ENCODE measurements around the gene MYO1D. TPM values are rescaled to one million over a fixed set of nuclear protein-coding genes. Genes with fewer than 3 reads are reported as not detected.

MYO1D gene
- total and polyA plus RNA-seq, 4 donors = 4.5 to 22.9 (median 13.3) TPM

DNA sequence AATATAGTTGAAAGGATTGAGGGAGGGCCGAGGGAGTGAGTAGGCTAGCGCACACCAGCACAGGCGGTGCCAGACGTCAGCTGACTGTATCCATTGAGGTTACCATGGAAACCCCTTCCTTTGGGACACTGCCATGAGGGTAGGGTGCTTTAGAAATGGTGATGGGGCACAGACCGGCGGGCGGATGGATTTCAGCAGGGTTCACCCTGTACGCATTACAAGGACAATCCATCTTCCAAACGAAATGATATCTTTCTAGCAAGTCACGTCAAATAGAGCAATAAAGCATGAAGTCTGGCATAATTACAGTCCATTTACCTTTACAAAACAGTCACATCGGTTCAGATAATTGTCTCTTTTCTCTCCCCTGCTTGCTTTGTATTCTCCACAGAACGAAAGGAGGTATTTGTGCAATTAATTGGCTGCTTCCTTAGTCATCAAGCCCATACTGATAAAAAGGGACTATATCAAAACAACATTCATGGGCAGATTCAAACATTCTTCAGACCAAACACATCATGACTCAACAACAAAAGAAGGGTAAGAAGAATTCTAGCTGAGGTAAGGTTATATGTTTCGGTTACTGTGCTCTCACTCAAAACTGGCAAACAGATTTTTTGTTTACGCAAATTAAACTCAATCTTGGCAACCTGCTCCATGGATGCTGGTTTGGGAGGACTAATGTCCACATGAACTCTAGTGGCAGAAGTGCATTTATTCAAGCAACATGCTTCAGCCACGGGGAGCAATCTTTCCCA lies 249.5 kb downstream of the MYO1D start:
- 73% methylated on average over 15 of the region's 15 CpGs for WGBS
- TF ChIP-seq FOXA2 (IDR thresholded peaks at IDR 0.05) = peak; percentile 70
- TF ChIP-seq SP1 (IDR thresholded peaks at IDR 0.05) = peak; percentile 57
- peak; percentile 30 to 50 for TF ChIP-seq RAD21 (IDR thresholded peaks at IDR 0.05)
- no peak for TF ChIP-seq HNF4G (IDR thresholded peaks at IDR 0.05)
- TF ChIP-seq, protein P1, sequence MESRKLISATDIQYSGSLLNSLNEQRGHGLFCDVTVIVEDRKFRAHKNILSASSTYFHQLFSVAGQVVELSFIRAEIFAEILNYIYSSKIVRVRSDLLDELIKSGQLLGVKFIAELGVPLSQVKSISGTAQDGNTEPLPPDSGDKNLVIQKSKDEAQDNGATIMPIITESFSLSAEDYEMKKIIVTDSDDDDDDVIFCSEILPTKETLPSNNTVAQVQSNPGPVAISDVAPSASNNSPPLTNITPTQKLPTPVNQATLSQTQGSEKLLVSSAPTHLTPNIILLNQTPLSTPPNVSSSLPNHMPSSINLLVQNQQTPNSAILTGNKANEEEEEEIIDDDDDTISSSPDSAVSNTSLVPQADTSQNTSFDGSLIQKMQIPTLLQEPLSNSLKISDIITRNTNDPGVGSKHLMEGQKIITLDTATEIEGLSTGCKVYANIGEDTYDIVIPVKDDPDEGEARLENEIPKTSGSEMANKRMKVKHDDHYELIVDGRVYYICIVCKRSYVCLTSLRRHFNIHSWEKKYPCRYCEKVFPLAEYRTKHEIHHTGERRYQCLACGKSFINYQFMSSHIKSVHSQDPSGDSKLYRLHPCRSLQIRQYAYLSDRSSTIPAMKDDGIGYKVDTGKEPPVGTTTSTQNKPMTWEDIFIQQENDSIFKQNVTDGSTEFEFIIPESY (IDR thresholded peaks at IDR 0.05) = no peak
- TF ChIP-seq, protein P2, sequence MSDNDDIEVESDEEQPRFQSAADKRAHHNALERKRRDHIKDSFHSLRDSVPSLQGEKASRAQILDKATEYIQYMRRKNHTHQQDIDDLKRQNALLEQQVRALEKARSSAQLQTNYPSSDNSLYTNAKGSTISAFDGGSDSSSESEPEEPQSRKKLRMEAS (IDR thresholded peaks at IDR 0.05) = peak; percentile 45
- no peak for TF ChIP-seq NR2F2 (IDR thresholded peaks at IDR 0.05)
- peak; percentile 77 for TF ChIP-seq YY1 (IDR thresholded peaks at IDR 0.05)
- TF ChIP-seq, protein P3, sequence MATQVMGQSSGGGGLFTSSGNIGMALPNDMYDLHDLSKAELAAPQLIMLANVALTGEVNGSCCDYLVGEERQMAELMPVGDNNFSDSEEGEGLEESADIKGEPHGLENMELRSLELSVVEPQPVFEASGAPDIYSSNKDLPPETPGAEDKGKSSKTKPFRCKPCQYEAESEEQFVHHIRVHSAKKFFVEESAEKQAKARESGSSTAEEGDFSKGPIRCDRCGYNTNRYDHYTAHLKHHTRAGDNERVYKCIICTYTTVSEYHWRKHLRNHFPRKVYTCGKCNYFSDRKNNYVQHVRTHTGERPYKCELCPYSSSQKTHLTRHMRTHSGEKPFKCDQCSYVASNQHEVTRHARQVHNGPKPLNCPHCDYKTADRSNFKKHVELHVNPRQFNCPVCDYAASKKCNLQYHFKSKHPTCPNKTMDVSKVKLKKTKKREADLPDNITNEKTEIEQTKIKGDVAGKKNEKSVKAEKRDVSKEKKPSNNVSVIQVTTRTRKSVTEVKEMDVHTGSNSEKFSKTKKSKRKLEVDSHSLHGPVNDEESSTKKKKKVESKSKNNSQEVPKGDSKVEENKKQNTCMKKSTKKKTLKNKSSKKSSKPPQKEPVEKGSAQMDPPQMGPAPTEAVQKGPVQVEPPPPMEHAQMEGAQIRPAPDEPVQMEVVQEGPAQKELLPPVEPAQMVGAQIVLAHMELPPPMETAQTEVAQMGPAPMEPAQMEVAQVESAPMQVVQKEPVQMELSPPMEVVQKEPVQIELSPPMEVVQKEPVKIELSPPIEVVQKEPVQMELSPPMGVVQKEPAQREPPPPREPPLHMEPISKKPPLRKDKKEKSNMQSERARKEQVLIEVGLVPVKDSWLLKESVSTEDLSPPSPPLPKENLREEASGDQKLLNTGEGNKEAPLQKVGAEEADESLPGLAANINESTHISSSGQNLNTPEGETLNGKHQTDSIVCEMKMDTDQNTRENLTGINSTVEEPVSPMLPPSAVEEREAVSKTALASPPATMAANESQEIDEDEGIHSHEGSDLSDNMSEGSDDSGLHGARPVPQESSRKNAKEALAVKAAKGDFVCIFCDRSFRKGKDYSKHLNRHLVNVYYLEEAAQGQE (IDR thresholded peaks at IDR 0.05) = no peak
- TF ChIP-seq, protein P4, sequence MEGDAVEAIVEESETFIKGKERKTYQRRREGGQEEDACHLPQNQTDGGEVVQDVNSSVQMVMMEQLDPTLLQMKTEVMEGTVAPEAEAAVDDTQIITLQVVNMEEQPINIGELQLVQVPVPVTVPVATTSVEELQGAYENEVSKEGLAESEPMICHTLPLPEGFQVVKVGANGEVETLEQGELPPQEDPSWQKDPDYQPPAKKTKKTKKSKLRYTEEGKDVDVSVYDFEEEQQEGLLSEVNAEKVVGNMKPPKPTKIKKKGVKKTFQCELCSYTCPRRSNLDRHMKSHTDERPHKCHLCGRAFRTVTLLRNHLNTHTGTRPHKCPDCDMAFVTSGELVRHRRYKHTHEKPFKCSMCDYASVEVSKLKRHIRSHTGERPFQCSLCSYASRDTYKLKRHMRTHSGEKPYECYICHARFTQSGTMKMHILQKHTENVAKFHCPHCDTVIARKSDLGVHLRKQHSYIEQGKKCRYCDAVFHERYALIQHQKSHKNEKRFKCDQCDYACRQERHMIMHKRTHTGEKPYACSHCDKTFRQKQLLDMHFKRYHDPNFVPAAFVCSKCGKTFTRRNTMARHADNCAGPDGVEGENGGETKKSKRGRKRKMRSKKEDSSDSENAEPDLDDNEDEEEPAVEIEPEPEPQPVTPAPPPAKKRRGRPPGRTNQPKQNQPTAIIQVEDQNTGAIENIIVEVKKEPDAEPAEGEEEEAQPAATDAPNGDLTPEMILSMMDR (IDR thresholded peaks at IDR 0.05; ENCODE audit: low read depth, low read length, missing input control) = peak; percentile 7
- peak; percentile 55 for TF ChIP-seq FOXA1 (IDR thresholded peaks at IDR 0.05)
- TF ChIP-seq RXRA (IDR thresholded peaks at IDR 0.05) = peak; percentile 69 to 73
- TF ChIP-seq HNF4A (conservative IDR thresholded peaks at IDR 0.05) = peak; percentile 48 to 50
- H3K36me3 ChIP-seq (ENCODE audit: control insufficient read depth in 4 of 4, insufficient read depth in 3 of 4, low read depth in 1 of 4, low read length in 3 of 4) = no peaks in the 10 kb centered on the region
- H3K9me3 ChIP-seq (ENCODE audit: control insufficient read depth in 4 of 4, low read length in 3 of 4) = no peaks in the 10 kb centered on the region
- no peak overlapping the region for H3K9ac ChIP-seq (ENCODE audit: low read depth in 1 of 2, low read length in 2 of 2)
- peaks cover 6 to 20% (median 15%) of the 10 kb centered on the region in 4 donors for H3K4me1 ChIP-seq (ENCODE audit: control insufficient read depth in 4 of 4, insufficient read depth in 4 of 4, low read length in 3 of 4)
- H3K27ac ChIP-seq (ENCODE audit: low read depth in 1 of 2, low read length in 2 of 2) = peak overlapping the region in 1 of 2 donors; percentile 15
- no peak overlapping the region for H3K4me3 ChIP-seq (ENCODE audit: low read depth in 1 of 3, low read length in 3 of 3)
- no peak for DNase-seq (ENCODE audit: low spot score)
- no peaks in the 10 kb centered on the region for H3K27me3 ChIP-seq (ENCODE audit: control insufficient read depth in 4 of 4, insufficient read depth in 4 of 4, low read length in 3 of 4)

DNA sequence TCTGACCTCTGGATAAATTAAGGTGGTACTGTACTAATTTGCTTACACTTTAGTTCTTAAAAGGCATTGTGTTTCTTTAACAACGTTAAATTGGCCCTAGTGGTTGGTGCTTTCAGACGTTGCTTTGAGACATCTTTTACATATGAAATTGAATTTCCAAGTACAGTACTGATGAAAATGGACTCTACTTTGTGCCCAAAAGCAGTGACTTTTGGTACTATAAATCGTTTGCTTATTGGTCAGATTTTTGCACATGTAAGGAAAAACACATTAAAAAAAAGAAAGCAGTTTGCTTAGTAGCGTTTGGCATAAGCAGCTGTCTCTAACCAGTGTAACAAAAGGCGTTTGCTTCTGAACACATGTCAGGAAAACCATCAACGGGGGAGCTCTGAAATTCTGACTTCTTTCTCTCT lies 250.5 kb downstream of the MYO1D start:
- 75% methylated on average over 6 of the region's 6 CpGs for WGBS
- no peak for DNase-seq (ENCODE audit: low spot score)
- no peak overlapping the region for H3K27ac ChIP-seq (ENCODE audit: low read depth in 1 of 2, low read length in 2 of 2)
- no peak for TF ChIP-seq FOXA1 (IDR thresholded peaks at IDR 0.05)
- TF ChIP-seq RAD21 (IDR thresholded peaks at IDR 0.05) = no peak
- TF ChIP-seq JUND (IDR thresholded peaks at IDR 0.05) = no peak
- no peak for TF ChIP-seq RXRA (IDR thresholded peaks at IDR 0.05)
- TF ChIP-seq GABPA (IDR thresholded peaks at IDR 0.05 in 1 of 2, conservative IDR thresholded peaks at IDR 0.05 in 1 of 2) = no peak
- no peak for TF ChIP-seq EGR1 (IDR thresholded peaks at IDR 0.05; ENCODE audit: low read depth in 2 of 2)
- TF ChIP-seq, protein P2 (IDR thresholded peaks at IDR 0.05) = no peak
- TF ChIP-seq TAF1 (conservative IDR thresholded peaks at IDR 0.05) = no peak
- TF ChIP-seq, protein P1 (IDR thresholded peaks at IDR 0.05) = no peak
- no peak for TF ChIP-seq NR2F2 (IDR thresholded peaks at IDR 0.05)
- no peak for TF ChIP-seq HNF4G (IDR thresholded peaks at IDR 0.05)
- TF ChIP-seq, protein P5, sequence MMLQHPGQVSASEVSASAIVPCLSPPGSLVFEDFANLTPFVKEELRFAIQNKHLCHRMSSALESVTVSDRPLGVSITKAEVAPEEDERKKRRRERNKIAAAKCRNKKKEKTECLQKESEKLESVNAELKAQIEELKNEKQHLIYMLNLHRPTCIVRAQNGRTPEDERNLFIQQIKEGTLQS (IDR thresholded peaks at IDR 0.05) = no peak

More for the DNA sequence above, 250.5 kb downstream of the MYO1D start:
- Histone ChIP-seq H3K27me3 (ENCODE audit: control insufficient read depth in 4 of 4, insufficient read depth in 4 of 4, low read length in 3 of 4) (no peaks in the 10 kb centered on the region), H3K36me3 (ENCODE audit: control insufficient read depth in 4 of 4, insufficient read depth in 3 of 4, low read depth in 1 of 4, low read length in 3 of 4) (no peaks in the 10 kb centered on the region), H3K9me3 (ENCODE audit: control insufficient read depth in 4 of 4, low read length in 3 of 4) (no peaks in the 10 kb centered on the region), H3K9ac (ENCODE audit: low read depth in 1 of 2, low read length in 2 of 2) (no peak overlapping the region), H3K4me1 (ENCODE audit: control insufficient read depth in 4 of 4, insufficient read depth in 4 of 4, low read length in 3 of 4) (peaks cover 6 to 20% (median 15%) of the 10 kb centered on the region in 4 donors), H3K4me3 (ENCODE audit: low read depth in 1 of 3, low read length in 3 of 3) (no peak overlapping the region)

Measured in liver (tissue), 9 donors.